ENCODE measurements around the gene NR6A1. TPM values are rescaled to one million over a fixed set of nuclear protein-coding genes. Genes with fewer than 3 reads are reported as not detected.
A peak's percentile ranks its signal among the peaks of the same experiment; 100 is the strongest.

Gene NR6A1
- total and polyA plus RNA-seq, 2 of the 13 experiments (the other 11 are each of a cell fraction or from before 2014, with no cell fraction given) = 28.1 to 31.5 TPM

DNA sequence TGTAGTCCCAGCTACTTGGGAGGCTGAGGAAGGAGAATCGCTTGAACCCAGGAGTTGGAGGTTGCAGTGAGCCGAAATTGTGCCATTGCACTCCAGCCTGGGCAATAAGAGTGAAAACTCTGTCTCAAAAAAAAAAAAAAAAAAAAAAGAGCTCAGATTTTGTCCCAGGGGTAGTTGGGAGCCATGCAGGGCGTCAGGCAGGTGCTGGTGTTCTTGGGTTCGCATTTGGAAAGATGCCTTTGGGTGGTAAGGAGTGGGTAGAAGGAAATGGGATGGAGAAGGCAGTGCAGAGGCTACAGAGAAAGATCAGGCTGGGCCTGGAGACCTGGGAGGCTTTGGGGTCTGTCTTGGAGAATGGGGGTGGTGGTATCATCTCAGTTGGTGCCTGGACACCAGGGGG, 297.0 kb downstream of the NR6A1 start:
- no peak for TF ChIP-seq ZNF737 (CRISPR knock-in tag; IDR thresholded peaks at IDR 0.05; ENCODE audit: borderline replicate concordance)
- TF ChIP-seq, protein P1, sequence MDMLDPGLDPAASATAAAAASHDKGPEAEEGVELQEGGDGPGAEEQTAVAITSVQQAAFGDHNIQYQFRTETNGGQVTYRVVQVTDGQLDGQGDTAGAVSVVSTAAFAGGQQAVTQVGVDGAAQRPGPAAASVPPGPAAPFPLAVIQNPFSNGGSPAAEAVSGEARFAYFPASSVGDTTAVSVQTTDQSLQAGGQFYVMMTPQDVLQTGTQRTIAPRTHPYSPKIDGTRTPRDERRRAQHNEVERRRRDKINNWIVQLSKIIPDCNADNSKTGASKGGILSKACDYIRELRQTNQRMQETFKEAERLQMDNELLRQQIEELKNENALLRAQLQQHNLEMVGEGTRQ (IDR thresholded peaks at IDR 0.05; ENCODE audit: low read depth, low read length) = no peak
- TF ChIP-seq, protein P1 (CRISPR knock-in tag; IDR thresholded peaks at IDR 0.05; ENCODE audit: borderline replicate concordance) = no peak
- no peak for TF ChIP-seq PAF1 (CRISPR knock-in tag; IDR thresholded peaks at IDR 0.05)
- no peak overlapping the region for H2AFZ ChIP-seq (ENCODE audit: low read length)
- no peaks in the 10 kb centered on the region for H3K9me3 ChIP-seq (ENCODE audit: low read length)
- H3K4me2 ChIP-seq (ENCODE audit: low read depth, low read length) = no peak overlapping the region
- H3K79me2 ChIP-seq (ENCODE audit: insufficient read depth, low read length) = no peaks in the 10 kb centered on the region
- no peak overlapping the region for H3K9ac ChIP-seq (ENCODE audit: insufficient read depth, low read depth, low read length)
- FAIRE-seq = no peak
- BruUV-seq (replicated peaks) = no TSS peak
- WGBS (ENCODE audit: low lambda C conversion rate) = 20% methylated on average over 4 of the region's 4 CpGs
- H3K27ac ChIP-seq (ENCODE audit: extremely low read length, insufficient read depth, low read length) = no peak overlapping the region
- H3K4me3 ChIP-seq (replicated peaks in 1 of 3; ENCODE audit: insufficient read depth in 1 of 3, low read depth in 2 of 3, low read length in 3 of 3) = no peak overlapping the region
- intact Hi-C loops (cut with micrococcal nuclease; ENCODE audit: unreplicated experiment) = no loop called here
- DNase-seq (ENCODE audit: low spot score) = no peak
- no peaks in the 10 kb centered on the region for H4K20me1 ChIP-seq (ENCODE audit: insufficient read depth, low read length)
- in situ Hi-C loops (cut with HindIII; ENCODE audit: extremely low pct_ligation_motif_present, low pct_unique_long_range_greater_than_20kb) = no loop called here
- no peak for ATAC-seq
- POLR2A ChIA-PET = no interaction called here
- CTCF ChIA-PET (ENCODE audit: low intra/inter-chr PET ratio, low total read pairs) = no interaction called here
- H3K36me3 ChIP-seq (replicated peaks in 1 of 2; ENCODE audit: control insufficient read depth in 1 of 2, insufficient read depth in 2 of 2, low read length in 2 of 2) = no peaks in the 10 kb centered on the region
- peaks cover 21 to 90% of the 10 kb centered on the region in 2 experiments for H3K27me3 ChIP-seq (ENCODE audit: control insufficient read depth in 1 of 2, insufficient read depth in 2 of 2, low read length in 2 of 2)
- H3K4me1 ChIP-seq (ENCODE audit: insufficient read depth, low read length) = peaks cover 27% of the 10 kb centered on the region

DNA sequence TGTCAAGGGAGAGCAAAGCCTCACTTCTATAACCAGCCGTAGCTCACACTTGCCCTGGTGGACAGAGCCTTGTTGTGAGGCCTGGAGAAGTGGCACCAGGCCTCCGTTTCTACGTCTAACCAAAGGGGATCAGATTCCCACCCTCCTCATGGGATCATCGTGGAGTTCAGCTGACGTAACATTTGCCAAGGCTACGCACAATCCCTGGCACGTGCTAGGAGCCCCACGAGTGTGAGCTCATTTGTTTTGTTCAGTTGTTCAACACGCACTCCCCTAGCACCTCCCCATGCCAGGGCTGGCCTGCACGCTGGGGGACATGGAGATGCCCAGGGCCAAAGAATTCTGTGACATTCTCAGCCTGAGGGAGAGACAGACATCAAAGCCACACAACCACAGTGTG, 297.8 kb downstream of the NR6A1 start:
- no peaks in the 10 kb centered on the region for H3K9me3 ChIP-seq (ENCODE audit: low read length)
- FAIRE-seq (no peak), ATAC-seq (no peak), DNase-seq (ENCODE audit: low spot score) (peak; percentile 11)
- peaks cover 27% of the 10 kb centered on the region for H3K4me1 ChIP-seq (ENCODE audit: insufficient read depth, low read length)
- H3K79me2 ChIP-seq (ENCODE audit: insufficient read depth, low read length) = no peaks in the 10 kb centered on the region
- in situ Hi-C loops (cut with HindIII; ENCODE audit: extremely low pct_ligation_motif_present, low pct_unique_long_range_greater_than_20kb) = no loop called here
- WGBS (ENCODE audit: low lambda C conversion rate) = 14% methylated on average over 9 of the region's 10 CpGs
- H3K9ac ChIP-seq (ENCODE audit: insufficient read depth, low read depth, low read length) = no peak overlapping the region
- no peak overlapping the region for H3K4me3 ChIP-seq (replicated peaks in 1 of 3; ENCODE audit: insufficient read depth in 1 of 3, low read depth in 2 of 3, low read length in 3 of 3)
- intact Hi-C loops (cut with micrococcal nuclease; ENCODE audit: unreplicated experiment) = no loop called here
- TF ChIP-seq BHLHE40 (IDR thresholded peaks at IDR 0.05; ENCODE audit: low read length) = peak; percentile 77
- TF ChIP-seq, protein P2, sequence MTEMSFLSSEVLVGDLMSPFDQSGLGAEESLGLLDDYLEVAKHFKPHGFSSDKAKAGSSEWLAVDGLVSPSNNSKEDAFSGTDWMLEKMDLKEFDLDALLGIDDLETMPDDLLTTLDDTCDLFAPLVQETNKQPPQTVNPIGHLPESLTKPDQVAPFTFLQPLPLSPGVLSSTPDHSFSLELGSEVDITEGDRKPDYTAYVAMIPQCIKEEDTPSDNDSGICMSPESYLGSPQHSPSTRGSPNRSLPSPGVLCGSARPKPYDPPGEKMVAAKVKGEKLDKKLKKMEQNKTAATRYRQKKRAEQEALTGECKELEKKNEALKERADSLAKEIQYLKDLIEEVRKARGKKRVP (CRISPR knock-in tag; IDR thresholded peaks at IDR 0.05) = peak in 1 of 2 experiments; percentile 51; a peak in 1 of 4 replicates
- 0 out of 2 replicates have a peak, but pooled peaks have one; percentile 28 for TF ChIP-seq HIVEP1 (CRISPR knock-in tag; IDR thresholded peaks at IDR 0.05)
- TF ChIP-seq SMAD3 (CRISPR knock-in tag; IDR thresholded peaks at IDR 0.05) = no peak
- TF ChIP-seq MIXL1 (CRISPR knock-in tag; IDR thresholded peaks at IDR 0.05) = no peak
- TF ChIP-seq GZF1 (CRISPR knock-in tag; IDR thresholded peaks at IDR 0.05) = no peak
- no peak for TF ChIP-seq ZNF549 (CRISPR knock-in tag; IDR thresholded peaks at IDR 0.05)
- 0 out of 2 replicates have a peak, but pooled peaks have one; percentile 15 for TF ChIP-seq CREB1 (IDR thresholded peaks at IDR 0.05)
- TF ChIP-seq CREB1 (CRISPR knock-in tag; IDR thresholded peaks at IDR 0.05) = no peak
- peak; percentile 22; the same call in 1 of the 2 replicates for TF ChIP-seq ZBTB21 (CRISPR knock-in tag; IDR thresholded peaks at IDR 0.05)
- H3K27me3 ChIP-seq (ENCODE audit: control insufficient read depth in 1 of 2, insufficient read depth in 2 of 2, low read length in 2 of 2) = peaks cover 17 to 91% of the 10 kb centered on the region in 2 experiments
- CTCF ChIA-PET (ENCODE audit: low intra/inter-chr PET ratio, low total read pairs) = no interaction called here
- POLR2A ChIA-PET = no interaction called here
- no peak overlapping the region for H2AFZ ChIP-seq (ENCODE audit: low read length)
- H3K4me2 ChIP-seq (ENCODE audit: low read depth, low read length) = no peak overlapping the region
- no peaks in the 10 kb centered on the region for H4K20me1 ChIP-seq (ENCODE audit: insufficient read depth, low read length)
- no peak overlapping the region for H3K27ac ChIP-seq (ENCODE audit: extremely low read length, insufficient read depth, low read length)
- no TSS peak for BruUV-seq (replicated peaks)
- H3K36me3 ChIP-seq (replicated peaks in 1 of 2; ENCODE audit: control insufficient read depth in 1 of 2, insufficient read depth in 2 of 2, low read length in 2 of 2) = no peaks in the 10 kb centered on the region
